ENCODE data around the gene SDK1. TPM values are rescaled to one million over a fixed set of nuclear protein-coding genes. Genes with fewer than 3 reads are reported as not detected.
"Not testable (repeated sequence)": the region's sequence is repeated elsewhere in the genome, so short reads cannot be mapped to it uniquely, and the experiment has no call there.

Gene SDK1
- total and polyA plus RNA-seq, 2 of the 8 experiments (the other 6 are each of a cell fraction or from before 2014, with no cell fraction given): 3.3 to 7.2 TPM

DNA sequence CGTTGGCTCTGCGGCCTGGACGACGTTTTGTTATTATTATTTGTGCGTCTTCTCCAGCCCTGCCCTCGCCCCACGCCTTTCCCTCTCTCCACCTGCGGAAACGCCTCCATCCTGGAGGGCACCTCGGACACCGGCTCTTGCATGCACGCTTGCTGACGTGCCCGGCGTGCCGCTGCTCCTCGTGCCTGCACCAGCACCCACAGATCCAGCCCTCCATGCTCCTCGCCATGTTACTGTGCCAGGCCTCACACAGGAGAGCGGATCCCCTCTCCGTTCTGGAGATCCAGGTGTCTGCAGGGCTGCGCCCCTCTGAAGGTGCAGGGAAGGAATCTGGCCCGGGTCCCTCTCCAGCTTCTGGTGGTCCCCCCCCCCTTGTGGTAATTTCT, 1007.1 kb downstream of the SDK1 start (continued):
- no peak for TF ChIP-seq HDAC6 (IDR thresholded peaks at IDR 0.05; ENCODE audit: low read depth, low read length)

DNA sequence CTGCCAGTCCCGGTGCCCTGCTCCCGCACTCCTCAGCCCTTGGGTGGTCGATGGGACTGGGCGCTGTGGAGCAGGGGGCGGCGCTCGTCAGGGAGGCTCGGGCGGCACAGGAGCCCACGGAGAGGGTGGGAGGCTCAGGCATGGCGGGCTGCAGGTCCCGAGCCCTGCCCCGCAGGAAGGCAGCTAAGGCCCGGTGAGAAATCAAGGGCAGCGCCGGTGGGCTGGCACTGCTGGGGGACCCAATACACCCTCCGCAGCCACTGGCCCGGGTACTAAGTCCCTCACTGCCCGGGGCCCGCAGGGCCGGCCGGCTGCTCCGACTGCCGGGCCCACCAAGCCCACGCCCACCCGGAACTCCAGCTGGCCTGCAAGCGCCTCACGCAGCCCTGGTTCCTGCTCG, 1012.9 kb downstream of the SDK1 start:
- H2AFZ ChIP-seq (ENCODE audit: low read length); H3K79me1 ChIP-seq (ENCODE audit: low read depth, low read length); H2BK12ac ChIP-seq (ENCODE audit: low read depth, low read length); H3K27ac ChIP-seq (ENCODE audit: low read depth, low read length); H3K18ac ChIP-seq (ENCODE audit: extremely low read depth, low read length); H3K79me2 ChIP-seq (ENCODE audit: control insufficient read depth in 1 of 2, insufficient read depth in 2 of 2, low read length in 2 of 2); H3K56ac ChIP-seq (replicated peaks; ENCODE audit: insufficient read length, low read depth, low read length); H4K8ac ChIP-seq (ENCODE audit: extremely low read depth, insufficient read depth, low read length); H3K23ac ChIP-seq (ENCODE audit: insufficient read length); H2BK20ac ChIP-seq (ENCODE audit: low read length); H3K23me2 ChIP-seq (ENCODE audit: low read depth, low read length); H3K27me3 ChIP-seq (replicated peaks in 1 of 4; ENCODE audit: control insufficient read depth in 3 of 4, extremely low read depth in 1 of 4, insufficient read depth in 3 of 4, low read length in 3 of 4); H3K9ac ChIP-seq (replicated peaks in 1 of 4; ENCODE audit: extremely low read depth in 1 of 4, low read depth in 3 of 4, low read length in 3 of 4); H2BK5ac ChIP-seq (ENCODE audit: low read depth, low read length); H3K4me1 ChIP-seq (replicated peaks in 1 of 4; ENCODE audit: control insufficient read depth in 3 of 4, insufficient read depth in 4 of 4, low read length in 3 of 4); H4K5ac ChIP-seq (ENCODE audit: insufficient read length, low read depth, low read length); H2AK5ac ChIP-seq (ENCODE audit: low read depth, low read length); H4K91ac ChIP-seq (replicated peaks; ENCODE audit: insufficient read length, low read length); FAIRE-seq; H4K20me1 ChIP-seq (replicated peaks in 1 of 2; ENCODE audit: control insufficient read depth in 1 of 2, insufficient read depth in 2 of 2, low read length in 2 of 2); CTCF ChIA-PET (ENCODE audit: partially characterized antibody); H3K36me3 ChIP-seq (ENCODE audit: control insufficient read depth in 2 of 4, insufficient read depth in 4 of 4, low read length in 3 of 4); H3K14ac ChIP-seq (ENCODE audit: insufficient read length); DNase-seq (ENCODE audit: low read depth in 1 of 2, low spot score in 2 of 2); H2BK120ac ChIP-seq (replicated peaks; ENCODE audit: low read depth, low read length); H3K4me3 ChIP-seq (ENCODE audit: extremely low read depth in 1 of 4, insufficient read depth in 2 of 4, low read depth in 3 of 4, low read length in 4 of 4); POLR2A ChIA-PET (ENCODE audit: partially characterized antibody); H3K4me2 ChIP-seq (ENCODE audit: insufficient read depth in 1 of 2, low read depth in 2 of 2, low read length in 2 of 2); H2BK15ac ChIP-seq (ENCODE audit: low read length); H3K4ac ChIP-seq (replicated peaks; ENCODE audit: insufficient read length, low read depth, low read length): not testable (repeated sequence)
- 95% methylated on average over 8 of the region's 29 CpGs; no CpG with 5 or more reads in 1 of the 2 experiments for WGBS, 2 experiments (ENCODE audit: extremely low coverage in 1 of 2, insufficient coverage in 1 of 2, insufficient read length in 1 of 2, insufficient replicate concordance in 2 of 2, low coverage in 1 of 2, low lambda C conversion rate in 2 of 2, missing lambda C conversion rate in 1 of 2)
- peaks cover 11 to 47% of the 10 kb centered on the region in 2 experiments; a peak in 2 of 4 replicates for H3K9me3 ChIP-seq (ENCODE audit: insufficient read depth in 2 of 2, low read depth in 1 of 2, low read length in 1 of 2)
